PC-3 (cell line): ENCODE results near the gene IL12RB1.

Experiments
- EZH2 ChIP-seq: fragments of 300-600 bp; sonication (generic); IDR thresholded peaks from one replicate; pipeline ENCODE4 v1.6.1; 2017; ENCODE audit warnings: antibody characterized with exemption, mild to moderate bottlenecking, low read length; ENCODE audit not compliant: unreplicated experiment
- EZH2phosphoT487 ChIP-seq: fragments of 300-600 bp; sonication (generic); IDR thresholded peaks from 2 replicates; pipeline ENCODE4 v1.6.1; 2018; ENCODE audit warnings: mild to moderate bottlenecking, antibody characterized with exemption, low read length, borderline replicate concordance
- TF ChIP-seq, protein P1 (sequence below): fragments of 300-600 bp; sonication (generic); conservative IDR thresholded peaks from 2 replicates; pipeline ENCODE4 v1.5.1; 2017; ENCODE audit warnings: antibody characterized with exemption, low read depth, mild to moderate bottlenecking, low read length

DNA sequence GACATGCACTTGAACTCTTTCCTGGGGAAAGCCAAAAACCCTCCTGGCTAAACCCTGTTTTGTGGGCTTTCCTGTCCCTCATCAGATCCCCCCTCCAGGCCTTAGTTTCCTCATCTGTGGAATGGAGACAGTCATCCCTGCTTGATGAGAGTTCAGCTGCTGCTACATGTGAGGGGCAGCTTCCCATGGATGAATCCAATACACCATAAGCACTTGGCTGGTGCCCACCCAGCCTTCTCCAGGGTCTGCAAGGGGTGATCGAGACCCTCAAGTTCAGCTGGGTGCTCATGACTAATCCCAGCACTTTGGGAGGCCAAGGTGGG, 21.6 kb downstream of the IL12RB1 start:
- TF ChIP-seq, protein P1, sequence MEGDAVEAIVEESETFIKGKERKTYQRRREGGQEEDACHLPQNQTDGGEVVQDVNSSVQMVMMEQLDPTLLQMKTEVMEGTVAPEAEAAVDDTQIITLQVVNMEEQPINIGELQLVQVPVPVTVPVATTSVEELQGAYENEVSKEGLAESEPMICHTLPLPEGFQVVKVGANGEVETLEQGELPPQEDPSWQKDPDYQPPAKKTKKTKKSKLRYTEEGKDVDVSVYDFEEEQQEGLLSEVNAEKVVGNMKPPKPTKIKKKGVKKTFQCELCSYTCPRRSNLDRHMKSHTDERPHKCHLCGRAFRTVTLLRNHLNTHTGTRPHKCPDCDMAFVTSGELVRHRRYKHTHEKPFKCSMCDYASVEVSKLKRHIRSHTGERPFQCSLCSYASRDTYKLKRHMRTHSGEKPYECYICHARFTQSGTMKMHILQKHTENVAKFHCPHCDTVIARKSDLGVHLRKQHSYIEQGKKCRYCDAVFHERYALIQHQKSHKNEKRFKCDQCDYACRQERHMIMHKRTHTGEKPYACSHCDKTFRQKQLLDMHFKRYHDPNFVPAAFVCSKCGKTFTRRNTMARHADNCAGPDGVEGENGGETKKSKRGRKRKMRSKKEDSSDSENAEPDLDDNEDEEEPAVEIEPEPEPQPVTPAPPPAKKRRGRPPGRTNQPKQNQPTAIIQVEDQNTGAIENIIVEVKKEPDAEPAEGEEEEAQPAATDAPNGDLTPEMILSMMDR: no peak
- TF ChIP-seq EZH2 (no peak), EZH2phosphoT487 (no peak)
